HL-60 (cell line): ENCODE measurements around the gene KLHL26.

Experiments
- POLR2AphosphoS5 ChIP-seq: IDR thresholded peaks from 2 replicates; pipeline ENCODE4 v1.6.1; 2012; ENCODE audit warnings: low read depth
- TF ChIP-seq, protein P1 (sequence below): IDR thresholded peaks from one replicate; pipeline ENCODE4 v1.5.1; 2011; ENCODE audit warnings: low read length, control low read depth, inconsistent platforms; ENCODE audit not compliant: insufficient read depth
- TF ChIP-seq, protein P2 (sequence below): IDR thresholded peaks from 2 replicates; pipeline ENCODE4 v1.6.1; 2012; ENCODE audit warnings: low read depth; ENCODE audit not compliant: insufficient replicate concordance

DNA sequence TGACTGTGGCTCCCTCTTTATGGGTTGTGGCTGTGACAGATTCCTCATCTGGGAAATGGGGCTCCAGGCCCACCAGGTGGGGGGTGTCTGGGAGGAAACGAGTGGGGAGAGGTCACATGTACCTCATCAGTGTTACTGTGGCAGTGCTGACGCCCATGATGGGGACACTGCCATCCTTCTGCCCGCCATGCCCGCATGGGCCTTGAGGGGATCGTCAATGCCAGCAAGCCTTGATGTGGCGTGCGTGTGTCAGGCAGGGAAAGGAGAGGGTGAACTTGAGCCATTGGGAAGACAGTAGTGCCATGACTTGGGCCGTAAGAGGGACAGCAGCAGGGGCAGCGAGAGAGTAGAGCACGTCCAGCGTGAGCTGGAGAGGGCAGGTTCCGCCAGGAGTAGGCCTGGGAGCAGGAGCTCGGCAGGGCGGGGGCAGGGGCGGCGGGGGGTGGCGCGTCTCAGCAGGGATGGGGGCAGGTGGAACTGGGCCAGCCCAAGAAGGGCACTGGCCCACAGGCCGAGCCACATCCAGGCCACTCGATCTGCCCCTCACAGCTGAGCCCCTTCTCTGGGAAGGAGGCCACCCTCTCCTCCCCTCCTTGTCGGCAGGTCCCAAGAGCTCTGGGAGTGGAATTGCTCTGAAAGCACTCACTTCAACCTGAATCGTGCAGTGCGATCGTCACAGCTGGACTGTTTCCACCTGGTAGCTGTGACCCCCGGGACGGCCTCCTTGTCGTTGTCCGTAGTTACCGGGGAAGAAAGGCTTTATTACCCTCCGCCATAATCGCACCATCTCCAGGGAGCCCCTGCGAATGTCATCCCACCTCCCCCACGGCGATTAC lies 9.9 kb downstream of the KLHL26 start:
- TF ChIP-seq, protein P1, sequence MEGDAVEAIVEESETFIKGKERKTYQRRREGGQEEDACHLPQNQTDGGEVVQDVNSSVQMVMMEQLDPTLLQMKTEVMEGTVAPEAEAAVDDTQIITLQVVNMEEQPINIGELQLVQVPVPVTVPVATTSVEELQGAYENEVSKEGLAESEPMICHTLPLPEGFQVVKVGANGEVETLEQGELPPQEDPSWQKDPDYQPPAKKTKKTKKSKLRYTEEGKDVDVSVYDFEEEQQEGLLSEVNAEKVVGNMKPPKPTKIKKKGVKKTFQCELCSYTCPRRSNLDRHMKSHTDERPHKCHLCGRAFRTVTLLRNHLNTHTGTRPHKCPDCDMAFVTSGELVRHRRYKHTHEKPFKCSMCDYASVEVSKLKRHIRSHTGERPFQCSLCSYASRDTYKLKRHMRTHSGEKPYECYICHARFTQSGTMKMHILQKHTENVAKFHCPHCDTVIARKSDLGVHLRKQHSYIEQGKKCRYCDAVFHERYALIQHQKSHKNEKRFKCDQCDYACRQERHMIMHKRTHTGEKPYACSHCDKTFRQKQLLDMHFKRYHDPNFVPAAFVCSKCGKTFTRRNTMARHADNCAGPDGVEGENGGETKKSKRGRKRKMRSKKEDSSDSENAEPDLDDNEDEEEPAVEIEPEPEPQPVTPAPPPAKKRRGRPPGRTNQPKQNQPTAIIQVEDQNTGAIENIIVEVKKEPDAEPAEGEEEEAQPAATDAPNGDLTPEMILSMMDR = no peak
- TF ChIP-seq, protein P2, sequence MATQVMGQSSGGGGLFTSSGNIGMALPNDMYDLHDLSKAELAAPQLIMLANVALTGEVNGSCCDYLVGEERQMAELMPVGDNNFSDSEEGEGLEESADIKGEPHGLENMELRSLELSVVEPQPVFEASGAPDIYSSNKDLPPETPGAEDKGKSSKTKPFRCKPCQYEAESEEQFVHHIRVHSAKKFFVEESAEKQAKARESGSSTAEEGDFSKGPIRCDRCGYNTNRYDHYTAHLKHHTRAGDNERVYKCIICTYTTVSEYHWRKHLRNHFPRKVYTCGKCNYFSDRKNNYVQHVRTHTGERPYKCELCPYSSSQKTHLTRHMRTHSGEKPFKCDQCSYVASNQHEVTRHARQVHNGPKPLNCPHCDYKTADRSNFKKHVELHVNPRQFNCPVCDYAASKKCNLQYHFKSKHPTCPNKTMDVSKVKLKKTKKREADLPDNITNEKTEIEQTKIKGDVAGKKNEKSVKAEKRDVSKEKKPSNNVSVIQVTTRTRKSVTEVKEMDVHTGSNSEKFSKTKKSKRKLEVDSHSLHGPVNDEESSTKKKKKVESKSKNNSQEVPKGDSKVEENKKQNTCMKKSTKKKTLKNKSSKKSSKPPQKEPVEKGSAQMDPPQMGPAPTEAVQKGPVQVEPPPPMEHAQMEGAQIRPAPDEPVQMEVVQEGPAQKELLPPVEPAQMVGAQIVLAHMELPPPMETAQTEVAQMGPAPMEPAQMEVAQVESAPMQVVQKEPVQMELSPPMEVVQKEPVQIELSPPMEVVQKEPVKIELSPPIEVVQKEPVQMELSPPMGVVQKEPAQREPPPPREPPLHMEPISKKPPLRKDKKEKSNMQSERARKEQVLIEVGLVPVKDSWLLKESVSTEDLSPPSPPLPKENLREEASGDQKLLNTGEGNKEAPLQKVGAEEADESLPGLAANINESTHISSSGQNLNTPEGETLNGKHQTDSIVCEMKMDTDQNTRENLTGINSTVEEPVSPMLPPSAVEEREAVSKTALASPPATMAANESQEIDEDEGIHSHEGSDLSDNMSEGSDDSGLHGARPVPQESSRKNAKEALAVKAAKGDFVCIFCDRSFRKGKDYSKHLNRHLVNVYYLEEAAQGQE = no peak
- no peak for TF ChIP-seq POLR2AphosphoS5
